ENCODE data around the gene TMEM229B.
"Not testable (repeated sequence)": the region's sequence is repeated elsewhere in the genome, so short reads cannot be mapped to it uniquely, and the experiment has no call there.

The TMEM229B gene

GRCh38 chr14:67464377-67464776 is 24.1 kb downstream of the TMEM229B start:
- no peak for TF ChIP-seq ZNF274 (IDR thresholded peaks at IDR 0.05; ENCODE audit: low read depth, low read length)

GRCh38 chr14:67463900-67464299 is 24.6 kb downstream of the TMEM229B start:
- no peak for TF ChIP-seq ZNF274 (IDR thresholded peaks at IDR 0.05; ENCODE audit: low read depth, low read length)
- H3K4me3 ChIP-seq (ENCODE audit: low read length), result no peak overlapping the region

More at GRCh38 chr14:67464377-67464776, 24.1 kb downstream of the TMEM229B start:
- H3K4me3 ChIP-seq (ENCODE audit: low read length), result no peak overlapping the region

- no peak for TF ChIP-seq ZNF274 (IDR thresholded peaks at IDR 0.05; ENCODE audit: low read depth, low read length)
- no peak overlapping the region for H3K4me3 ChIP-seq (ENCODE audit: low read length)
These were observed 26.5 kb downstream of the TMEM229B start for GRCh38 chr14:67461996-67462395.

GRCh38 chr14:67461341-67461985 is 27.1 kb downstream of the TMEM229B start:
- no peak for TF ChIP-seq ZNF274 (IDR thresholded peaks at IDR 0.05; ENCODE audit: low read depth, low read length)

GRCh38 chr14:67459336-67459735 is 29.2 kb downstream of the TMEM229B start:
- H3K4me3 ChIP-seq (ENCODE audit: low read length), result no peak overlapping the region
- TF ChIP-seq ZNF274 (IDR thresholded peaks at IDR 0.05; ENCODE audit: low read depth, low read length), result no peak

More at GRCh38 chr14:67461341-67461985, 27.1 kb downstream of the TMEM229B start:
- H3K4me3 ChIP-seq (ENCODE audit: low read length), result no peak overlapping the region

- H3K4me3 ChIP-seq (ENCODE audit: low read length), result no peak overlapping the region
- TF ChIP-seq ZNF274 (IDR thresholded peaks at IDR 0.05; ENCODE audit: low read depth, low read length), result no peak
These were observed 30.7 kb downstream of the TMEM229B start for GRCh38 chr14:67457782-67458181.

GRCh38 chr14:67456732-67457131 is 31.8 kb downstream of the TMEM229B start:
- TF ChIP-seq ZNF274 (IDR thresholded peaks at IDR 0.05; ENCODE audit: low read depth, low read length), result no peak

GRCh38 chr14:67453575-67454300 is 34.8 kb downstream of the TMEM229B start:
- TF ChIP-seq ZNF274 (IDR thresholded peaks at IDR 0.05; ENCODE audit: low read depth, low read length), result no peak
- no peak overlapping the region for H3K4me3 ChIP-seq (ENCODE audit: low read length)

More at GRCh38 chr14:67456732-67457131, 31.8 kb downstream of the TMEM229B start:
- H3K4me3 ChIP-seq (ENCODE audit: low read length), result no peak overlapping the region

- H3K4me3 ChIP-seq (ENCODE audit: low read length), result not testable (repeated sequence)
These were observed 36.9 kb downstream of the TMEM229B start for GRCh38 chr14:67451667-67452066.

- no peak for TF ChIP-seq ZNF274 (IDR thresholded peaks at IDR 0.05; ENCODE audit: low read depth, low read length)
These were observed 39.4 kb downstream of the TMEM229B start for GRCh38 chr14:67449096-67449495.

GRCh38 chr14:67447033-67447381 is 41.5 kb downstream of the TMEM229B start:
- no peak overlapping the region for H3K4me3 ChIP-seq (ENCODE audit: low read length)
- TF ChIP-seq ZNF274 (IDR thresholded peaks at IDR 0.05; ENCODE audit: low read depth, low read length), result no peak

More at GRCh38 chr14:67449096-67449495, 39.4 kb downstream of the TMEM229B start:
- no peak overlapping the region for H3K4me3 ChIP-seq (ENCODE audit: low read length)

GRCh38 chr14:67446371-67447032 is 42.0 kb downstream of the TMEM229B start:
- no peak overlapping the region for H3K4me3 ChIP-seq (ENCODE audit: low read length)
- no peak for TF ChIP-seq ZNF274 (IDR thresholded peaks at IDR 0.05; ENCODE audit: low read depth, low read length)

GRCh38 chr14:67444395-67444794 is 44.1 kb downstream of the TMEM229B start:
- no peak for TF ChIP-seq ZNF274 (IDR thresholded peaks at IDR 0.05; ENCODE audit: low read depth, low read length)

GRCh38 chr14:67442139-67442906 is 46.2 kb downstream of the TMEM229B start:
- H3K4me3 ChIP-seq (ENCODE audit: low read length), result no peak overlapping the region
- TF ChIP-seq ZNF274 (IDR thresholded peaks at IDR 0.05; ENCODE audit: low read depth, low read length), result no peak

More at GRCh38 chr14:67444395-67444794, 44.1 kb downstream of the TMEM229B start:
- no peak overlapping the region for H3K4me3 ChIP-seq (ENCODE audit: low read length)
